DMS 273 (cell line): ENCODE data around the gene CCDC81.
"Not testable (repeated sequence)": the region's sequence is repeated elsewhere in the genome, so short reads cannot be mapped to it uniquely, and the experiment has no call there.

Source experiments
- DNase-seq: peaks from one replicate; lab custom pipeline; 2025; ENCODE audit not compliant: unreplicated experiment; lab: John Stamatoyannopoulos, UW

CCDC81 gene

DNA sequence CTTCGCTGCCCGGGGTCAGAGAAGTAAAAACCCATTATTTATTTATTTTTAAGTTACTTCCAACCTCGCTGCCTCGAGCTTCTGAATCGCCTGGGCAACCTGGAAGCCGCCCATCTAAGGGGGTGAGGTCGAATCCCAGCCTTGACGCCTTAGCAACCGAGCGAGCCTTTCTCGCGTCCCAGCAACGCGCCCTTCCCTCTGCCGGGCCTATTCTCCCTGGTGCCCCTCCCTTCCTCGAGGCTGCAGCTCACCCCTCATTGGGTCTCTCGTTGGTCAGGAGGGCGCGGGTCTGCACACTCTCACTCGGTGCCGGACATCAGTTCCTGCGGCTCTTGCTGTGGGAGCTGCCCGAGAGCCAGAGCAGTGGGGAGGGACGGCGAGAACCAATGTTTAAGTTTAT, at the start of gene CCDC81:
Gene CCDC81, plus strand, starts transcription at position 302 of the 400 bp plus-strand sequence. CDS start 277 bp downstream, outside the sequence.
- no peak for DNase-seq

DNA sequence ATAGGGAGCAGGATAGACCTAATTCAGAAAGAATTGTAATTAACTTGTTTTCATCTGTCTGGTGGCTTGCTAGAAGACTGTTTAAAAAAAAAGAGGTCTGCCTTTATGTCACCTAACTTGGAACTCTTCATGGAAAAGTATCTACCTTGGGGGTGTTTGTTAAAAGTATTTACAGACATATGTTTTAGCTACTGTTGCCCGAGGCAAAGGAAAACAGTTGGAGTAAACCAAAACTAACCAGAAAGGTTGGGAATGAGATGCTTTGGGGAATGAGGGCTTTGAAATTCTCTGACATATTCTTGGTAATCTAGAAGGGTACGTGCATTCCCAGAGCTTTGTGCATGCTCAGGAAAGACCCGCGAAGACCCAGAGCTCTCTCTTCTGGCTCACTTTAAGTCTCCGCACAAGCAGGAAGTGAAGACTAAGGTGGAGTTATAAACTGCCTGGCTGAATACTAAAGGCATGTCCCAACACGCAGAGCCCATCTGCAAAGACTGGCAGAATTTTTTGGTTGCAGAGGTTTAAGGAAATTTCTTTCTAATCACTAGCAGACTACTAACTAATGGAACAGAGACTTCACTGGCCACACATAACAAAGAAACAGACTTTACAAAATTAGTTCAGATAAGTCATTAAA, 39.4 kb upstream of the CCDC81 start:
- peak; percentile 3 for DNase-seq

DNA sequence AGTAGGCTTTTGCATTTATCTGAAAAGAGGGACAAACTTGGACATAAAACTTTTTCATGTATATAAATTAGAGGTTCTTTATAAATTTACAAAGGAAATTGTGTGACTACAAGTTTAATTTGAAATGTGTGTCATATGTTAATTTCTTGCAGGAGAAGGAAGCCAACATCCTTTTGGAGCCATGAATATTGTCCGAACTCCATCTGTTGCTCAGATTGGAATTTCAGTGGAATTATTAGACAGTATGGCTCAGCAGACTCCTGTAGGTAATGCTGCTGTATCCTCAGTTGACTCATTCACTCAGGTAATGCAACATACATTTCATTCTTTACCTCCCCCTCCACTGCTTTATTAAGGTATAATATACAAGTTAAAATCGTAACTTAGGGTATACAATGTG, 37.5 kb upstream of the CCDC81 start:
- no peak for DNase-seq

DNA sequence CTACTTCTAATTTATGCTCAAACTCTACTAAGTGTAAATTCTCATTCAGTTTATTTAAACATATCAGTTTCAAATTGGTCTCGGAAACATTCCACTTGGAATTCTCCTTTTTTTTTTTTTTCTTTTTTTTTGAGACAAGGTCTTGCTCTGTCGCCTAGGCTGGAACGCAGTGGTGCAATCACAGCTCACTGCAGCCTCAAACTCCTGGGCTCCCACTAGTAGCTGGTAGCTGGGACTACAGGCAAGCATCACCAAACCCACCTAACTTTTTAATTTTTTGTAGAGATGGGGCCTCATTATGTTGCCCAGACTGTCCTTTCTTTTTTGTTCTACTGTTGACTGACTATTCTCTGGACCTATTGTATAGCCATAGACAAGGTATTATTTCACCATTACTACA, 33.3 kb upstream of the CCDC81 start:
- DNase-seq: no peak

DNA sequence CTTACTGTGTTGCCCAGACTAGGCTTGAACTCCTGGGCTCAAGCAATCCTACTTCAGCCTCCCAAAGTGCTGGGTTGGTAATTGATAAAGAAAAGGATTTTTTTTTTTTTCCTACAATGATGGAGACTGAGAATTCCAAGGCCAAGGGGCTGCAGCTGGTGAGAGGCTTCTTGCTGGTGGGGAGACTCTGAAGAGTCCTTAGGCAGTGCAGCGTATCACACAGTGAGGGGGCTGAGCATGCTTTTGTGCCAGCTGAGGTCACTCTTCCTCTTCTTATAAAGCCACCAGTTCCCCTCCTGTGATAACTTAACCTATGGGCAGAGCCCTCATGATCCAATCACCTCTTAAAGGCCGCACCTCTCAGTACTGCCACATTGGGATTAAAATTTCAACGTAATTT, 28.2 kb upstream of the CCDC81 start:
- no peak for DNase-seq

DNA sequence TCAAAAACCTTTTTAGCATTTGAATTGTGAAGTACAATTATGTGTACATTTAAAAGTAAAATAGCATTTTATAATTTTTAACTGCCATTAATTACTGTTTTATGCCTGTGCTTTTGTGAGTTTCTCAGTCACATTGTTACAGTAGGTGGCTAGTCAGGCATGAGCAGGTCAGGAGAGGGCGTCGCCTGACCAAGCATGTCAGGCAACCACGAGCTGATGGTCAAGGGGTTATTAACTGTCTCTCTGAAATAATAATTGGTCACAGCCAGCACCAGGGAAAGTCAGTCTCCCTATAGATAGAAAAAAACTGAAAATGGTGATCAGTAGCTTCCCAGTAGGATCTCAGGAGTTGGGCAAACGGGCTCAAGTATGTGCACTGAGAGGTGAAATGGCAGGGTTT, 19.4 kb upstream of the CCDC81 start:
- no peak for DNase-seq

DNA sequence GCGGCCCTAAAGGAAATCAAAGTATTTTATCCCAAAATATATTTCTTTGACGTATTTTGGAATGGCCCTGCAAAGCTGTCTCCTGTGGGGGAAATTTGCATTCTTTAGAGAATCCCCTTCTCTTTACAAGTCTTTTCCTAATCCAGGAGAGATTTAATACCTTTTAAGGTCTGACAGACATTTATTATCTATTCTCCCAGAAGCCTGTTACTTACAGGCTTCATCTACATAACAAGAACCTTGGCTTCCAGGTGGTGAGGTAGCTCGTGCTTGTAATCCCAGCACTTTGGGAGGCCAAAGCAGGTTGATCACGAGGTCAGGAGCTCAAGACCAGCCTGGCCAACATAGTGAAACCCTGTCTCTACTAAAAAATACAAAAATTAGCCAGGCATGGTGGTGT, 17.3 kb upstream of the CCDC81 start:
- not testable (repeated sequence) for DNase-seq

DNA sequence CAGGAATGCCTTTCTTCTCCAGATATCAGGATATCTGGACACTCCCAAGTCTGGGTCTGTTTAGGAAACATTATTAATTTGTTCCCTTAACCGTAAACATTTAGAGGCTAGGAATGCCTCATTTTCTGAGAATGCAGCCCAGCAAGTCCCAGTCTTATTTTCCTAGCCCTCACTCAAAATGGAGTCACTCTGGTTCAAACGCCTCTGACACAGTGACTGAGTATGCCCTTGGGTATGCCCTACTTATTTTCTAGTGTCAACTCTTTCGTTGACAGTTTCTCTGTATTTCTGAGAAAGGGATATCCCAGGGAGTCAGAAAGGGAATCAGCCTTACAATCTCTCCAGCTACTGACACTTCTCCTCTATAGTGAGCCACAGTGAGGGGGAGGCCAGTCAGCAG, 16.0 kb upstream of the CCDC81 start:
- no peak for DNase-seq

DNA sequence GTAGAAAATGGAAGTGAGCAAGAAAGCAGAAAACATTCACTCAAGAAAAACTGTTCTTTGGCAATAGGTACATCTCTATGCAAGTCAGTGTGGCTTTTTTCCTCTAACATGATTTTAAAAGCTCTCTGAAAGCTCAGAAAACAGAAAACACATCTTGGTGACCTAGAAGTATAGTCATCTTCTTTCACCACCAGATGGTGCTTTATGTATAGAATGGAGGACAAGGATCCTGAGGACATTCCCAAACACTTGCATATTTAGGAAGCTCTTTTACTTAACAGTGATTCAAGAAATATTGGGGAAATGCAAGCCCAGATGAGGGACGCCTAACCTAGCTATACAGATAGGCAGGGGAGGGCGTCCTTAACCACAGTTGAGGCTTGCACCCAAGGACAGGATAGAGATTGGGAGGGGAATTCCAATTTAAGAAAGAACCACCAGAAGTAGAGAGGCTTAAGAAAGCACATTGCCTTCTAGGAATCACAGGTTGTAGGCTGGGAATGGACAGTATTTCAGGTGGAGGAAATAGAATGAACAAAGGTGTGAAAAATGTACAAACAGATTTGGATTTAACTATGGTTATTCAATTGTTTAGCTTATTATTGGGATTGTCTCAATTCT, 13.8 kb upstream of the CCDC81 start:
- peak; percentile 44 for DNase-seq

DNA sequence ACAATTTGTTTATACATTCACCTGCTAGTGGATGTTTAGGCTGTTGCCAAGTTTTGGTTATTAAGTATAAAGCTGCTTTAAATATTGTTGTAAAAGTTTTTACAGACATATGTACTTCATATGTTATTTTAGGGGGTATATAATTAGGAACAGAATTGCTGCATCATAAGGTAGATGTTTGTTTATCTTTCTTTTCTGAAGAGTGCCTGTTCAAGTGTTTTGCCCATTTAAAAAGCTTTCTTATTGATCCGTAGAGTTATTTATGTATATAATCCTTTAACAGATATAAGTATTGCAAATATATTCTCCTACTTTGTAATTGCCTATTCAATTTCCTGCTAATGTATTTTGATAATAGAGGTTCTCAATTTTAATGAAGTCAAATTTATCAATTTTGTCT, 11.3 kb upstream of the CCDC81 start:
- DNase-seq: no peak

DNA sequence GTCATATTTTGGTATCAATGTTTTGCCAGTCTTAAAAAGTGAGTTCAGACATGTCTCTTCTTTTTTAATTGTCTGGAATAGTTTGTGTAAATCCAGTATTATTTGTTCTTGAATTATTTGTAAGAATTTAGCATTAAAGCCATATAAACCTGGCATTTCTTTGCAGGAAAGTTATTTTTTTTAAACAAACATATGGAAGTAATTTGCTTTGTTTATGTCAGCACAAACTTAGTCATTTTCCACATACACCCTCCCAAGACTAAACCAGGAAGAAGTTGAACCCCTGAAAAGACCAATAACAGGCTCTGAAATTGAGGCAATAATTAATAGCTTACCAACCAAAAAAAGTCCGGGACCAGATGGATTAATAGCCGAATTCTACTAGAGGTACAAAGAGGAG, 9.1 kb upstream of the CCDC81 start:
- DNase-seq: no peak

DNA sequence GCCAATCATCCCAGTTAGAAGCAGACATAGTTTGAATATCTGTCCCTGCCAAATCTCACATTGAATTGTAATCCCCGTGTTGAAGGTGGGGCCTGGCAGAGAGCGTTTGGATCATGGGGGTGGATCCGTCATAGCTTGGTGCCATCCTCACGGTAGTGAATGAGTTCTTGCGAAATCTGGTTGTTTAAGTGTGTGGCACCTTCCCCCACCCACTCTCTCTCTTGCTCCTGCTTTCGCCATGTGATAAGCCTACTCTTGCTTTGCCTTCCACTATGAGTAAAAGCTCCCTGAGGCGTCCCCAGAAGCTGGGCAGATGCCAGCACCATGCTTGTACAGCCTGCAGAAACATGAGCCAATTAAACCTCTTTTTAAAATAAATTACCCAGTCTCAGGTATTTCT, 5.0 kb upstream of the CCDC81 start:
- no peak for DNase-seq

DNA sequence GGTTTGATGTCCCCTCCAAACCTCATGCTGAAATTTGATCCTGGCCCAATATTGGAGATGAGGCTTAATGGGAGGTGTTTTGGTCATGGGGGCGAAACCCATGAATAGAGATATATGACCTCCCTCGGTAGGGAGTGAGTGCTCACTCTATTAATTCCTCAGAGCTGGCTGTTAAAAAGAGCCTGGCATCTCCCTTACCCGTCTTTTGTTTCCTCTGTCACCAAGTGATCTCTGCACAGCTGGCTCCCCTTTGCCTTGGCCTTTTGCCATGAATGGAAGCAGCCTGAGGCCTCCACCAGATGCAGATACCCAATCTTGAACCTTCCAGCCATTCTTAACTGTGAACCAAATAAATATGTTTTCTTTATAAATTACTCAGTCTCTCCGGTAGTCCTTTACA, 4.5 kb upstream of the CCDC81 start:
- no peak for DNase-seq

DNA sequence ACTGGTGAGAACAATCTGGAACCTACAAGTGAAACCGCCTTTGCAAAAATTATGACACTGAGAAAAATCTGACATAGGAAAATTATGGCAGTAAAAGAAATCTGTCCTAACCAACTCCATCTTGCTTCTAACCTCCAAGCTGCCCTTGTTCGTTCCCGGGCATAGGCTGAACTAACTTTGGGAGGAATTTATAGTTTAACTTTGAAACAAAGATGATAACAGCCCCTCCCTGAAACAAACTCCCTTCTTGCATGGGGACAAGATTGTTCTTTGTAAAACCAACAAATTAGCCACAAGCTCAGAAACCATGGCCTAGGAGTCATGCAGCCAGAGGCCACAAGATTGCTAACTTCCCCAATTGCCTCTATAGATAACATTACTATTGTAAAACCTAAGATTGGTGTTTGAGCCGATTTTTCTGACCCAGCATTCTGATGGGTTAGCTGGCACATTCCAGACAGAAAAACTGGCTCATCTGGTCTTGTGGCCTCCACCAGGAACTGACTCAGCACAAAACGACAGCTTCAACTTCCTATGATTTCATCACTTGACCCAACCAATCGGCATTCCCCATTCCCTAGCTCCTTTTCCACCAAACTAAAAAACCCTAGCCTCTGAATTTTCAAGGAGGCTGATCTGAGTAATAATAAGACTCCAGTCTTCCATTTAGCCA, 3.6 kb upstream of the CCDC81 start:
- no peak for DNase-seq

DNA sequence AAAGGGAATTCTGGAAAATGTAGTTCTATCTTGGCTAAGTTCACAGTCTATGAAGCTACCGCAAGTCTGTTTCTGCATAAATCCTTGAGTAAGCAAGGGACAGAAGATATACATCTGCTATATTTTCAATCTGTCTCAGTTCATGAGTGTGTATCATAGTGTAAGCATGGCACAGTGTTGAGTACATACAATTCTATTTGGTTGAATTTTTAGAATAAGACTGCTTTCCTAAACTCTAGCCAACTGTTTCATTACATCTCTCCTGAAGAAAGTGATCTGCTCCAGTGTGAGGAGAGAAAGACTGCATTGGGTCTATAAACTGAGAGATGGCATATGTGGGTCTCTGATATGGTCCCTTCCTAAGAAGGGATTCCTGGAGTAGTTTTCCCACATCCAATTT, 2.6 kb upstream of the CCDC81 start:
- DNase-seq: no peak

DNA sequence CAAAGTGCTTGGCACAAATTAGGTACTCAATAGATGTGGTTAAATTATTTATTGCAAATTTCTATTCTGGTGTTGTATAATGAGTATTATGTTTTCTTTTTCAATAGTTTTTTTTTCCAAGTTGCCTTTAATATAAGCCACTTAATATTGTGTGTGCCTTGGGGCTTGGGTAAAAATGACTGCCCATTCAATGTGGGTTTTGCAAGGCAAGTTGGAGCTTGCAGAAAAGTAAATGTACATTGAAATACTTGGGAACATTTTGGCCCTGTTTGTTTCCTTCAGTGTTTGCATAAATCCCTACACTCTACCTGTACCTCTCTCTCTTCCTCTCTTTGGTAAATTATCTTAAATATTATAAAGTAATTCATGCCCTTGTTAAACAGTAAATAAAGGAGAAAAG, 2.1 kb upstream of the CCDC81 start:
- no peak for DNase-seq

DNA sequence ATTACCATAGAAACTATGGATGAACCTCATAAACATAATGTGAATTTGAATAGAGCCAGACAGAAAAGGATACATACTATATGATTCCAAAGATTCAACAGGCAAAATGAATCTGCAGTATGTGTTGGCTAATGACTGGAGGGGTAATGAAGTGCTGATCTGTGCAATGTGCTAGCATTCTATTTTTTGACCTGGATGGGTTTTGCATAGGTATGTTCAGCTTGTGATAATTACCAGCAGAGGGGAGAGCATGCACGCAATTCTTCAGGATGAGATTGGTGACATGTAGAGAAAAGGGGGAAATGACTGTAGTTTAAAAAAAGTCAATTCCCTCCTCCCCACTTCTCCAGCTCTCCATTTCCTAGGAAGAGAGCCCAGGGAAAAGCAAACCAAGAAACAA, 618 bp upstream of the CCDC81 start:
- DNase-seq: no peak

DNA sequence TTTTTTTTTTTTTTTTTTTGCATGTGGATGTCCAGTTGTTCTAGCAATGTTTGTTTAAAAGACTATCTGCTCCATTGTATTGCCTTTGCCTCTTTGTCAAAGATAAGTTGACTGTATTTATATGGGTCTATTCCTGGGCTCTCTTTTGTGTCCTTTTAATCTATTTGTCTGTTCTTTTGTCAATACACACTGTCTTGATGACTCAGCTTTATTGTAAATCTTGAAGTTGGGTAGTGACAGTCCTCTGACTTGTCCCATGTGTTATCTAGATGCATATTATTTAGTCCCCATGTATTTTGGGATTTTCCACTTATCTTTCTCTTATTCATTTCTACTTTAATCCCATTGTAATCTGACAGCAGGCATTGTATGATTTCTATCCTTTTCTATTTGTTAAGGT, 3.3 kb downstream of the CCDC81 start:
- DNase-seq: no peak

DNA sequence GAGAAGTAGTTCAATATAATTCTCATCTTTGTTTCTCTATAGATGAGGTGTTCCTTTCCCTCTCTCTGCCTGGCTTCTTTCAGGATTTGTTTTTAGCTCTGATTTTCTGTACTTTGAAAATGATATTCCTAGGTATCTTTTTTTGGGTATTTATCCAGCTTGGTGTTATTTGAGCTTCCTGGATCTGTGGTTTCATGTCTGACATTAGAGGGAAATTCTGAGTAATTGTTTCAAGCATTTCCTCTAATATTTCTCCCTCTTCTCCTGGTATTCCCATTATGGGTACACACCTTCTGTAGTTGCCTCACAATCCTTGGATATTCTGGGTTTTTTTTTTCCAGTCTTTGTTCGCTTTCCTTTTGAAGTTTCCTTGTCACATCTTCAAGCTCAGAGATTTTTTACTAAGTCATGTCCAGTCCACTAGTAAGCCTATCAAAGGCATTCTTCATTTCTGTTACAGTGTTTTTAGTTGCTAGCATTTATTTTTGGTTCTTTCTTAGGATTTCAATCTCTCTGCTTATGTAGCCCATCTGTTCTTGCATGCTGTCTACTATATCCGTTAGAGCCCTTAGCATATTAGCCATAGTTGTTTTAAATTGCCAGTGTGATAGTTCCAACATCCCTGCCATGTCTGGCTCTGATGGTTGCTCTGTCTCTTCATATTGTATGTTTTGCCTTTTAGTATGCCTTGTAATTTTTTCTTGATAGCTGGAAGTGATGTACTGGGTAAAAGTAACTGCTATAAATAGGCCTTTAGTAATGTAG, 5.8 kb downstream of the CCDC81 start:
- DNase-seq: no peak

DNA sequence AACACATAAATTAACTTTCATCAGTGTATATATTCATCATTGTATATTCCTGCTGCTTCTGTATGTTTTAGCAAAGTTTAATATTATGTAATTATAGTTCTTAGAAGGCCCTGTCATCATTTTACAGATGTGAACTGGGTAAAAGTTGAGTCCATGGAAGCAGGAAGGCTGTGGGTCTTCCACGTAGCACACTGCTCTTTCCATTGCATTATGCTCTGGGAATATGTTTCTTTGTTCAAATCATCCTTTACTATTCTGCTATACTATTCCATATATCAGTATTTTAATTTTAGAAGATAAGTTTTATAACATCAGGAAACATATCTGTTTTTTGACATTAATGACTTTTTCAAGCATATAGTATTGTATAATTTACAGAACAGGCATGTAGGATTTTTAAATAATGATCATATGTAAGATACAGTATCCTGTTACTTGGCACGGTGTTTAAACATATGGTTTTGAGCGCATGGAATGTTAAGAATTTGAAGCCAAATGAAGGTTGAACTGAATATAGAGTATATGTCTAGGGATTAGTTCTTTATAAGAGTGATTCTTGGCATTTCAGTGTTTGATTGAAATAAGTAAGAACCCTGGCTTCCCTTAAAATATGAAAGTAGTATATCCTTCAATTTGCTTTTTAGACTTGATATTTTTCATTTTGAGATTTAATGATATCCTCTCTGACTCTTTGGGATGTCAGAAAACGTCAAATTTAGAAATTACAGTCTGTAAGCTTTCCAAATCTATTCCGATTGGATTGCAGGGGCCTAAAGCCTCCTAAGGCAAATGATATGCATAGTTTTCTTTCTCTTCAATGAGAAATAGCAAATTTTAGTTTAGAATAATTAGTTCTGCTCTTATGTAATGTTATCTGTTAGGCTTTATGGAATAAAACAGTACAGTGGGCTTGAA, 8.6 kb downstream of the CCDC81 start:
- DNase-seq: no peak

DNA sequence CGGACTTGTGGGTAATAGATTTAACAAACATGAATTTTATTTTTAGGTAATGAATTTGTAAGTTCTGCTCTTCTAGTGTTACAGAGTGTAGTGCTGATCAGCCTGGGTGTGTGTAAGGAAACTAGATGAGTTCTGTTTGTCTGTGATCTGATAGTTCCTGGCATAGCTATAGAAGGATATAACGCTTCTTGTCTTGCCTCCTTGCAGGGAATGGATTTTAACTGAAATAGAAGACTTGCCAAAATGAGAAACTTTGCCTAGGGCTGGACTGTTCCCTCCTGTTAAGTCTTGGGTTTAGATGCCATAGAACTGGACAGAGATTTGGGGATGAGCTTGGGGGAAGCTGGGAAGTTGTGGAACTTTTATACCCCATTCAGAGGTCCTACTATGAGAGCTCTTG, 11.6 kb downstream of the CCDC81 start:
- no peak for DNase-seq
